Heart right ventricle (tissue), 16 donors: ENCODE data around the gene ZNF79. TPM values are rescaled to one million over a fixed set of nuclear protein-coding genes. Genes with fewer than 3 reads are reported as not detected.
"Not testable (repeated sequence)": the region's sequence is repeated elsewhere in the genome, so short reads cannot be mapped to it uniquely, and the experiment has no call there.

Experiments used
- ATAC-seq, 8 donors: fragments of 200-7000 bp; cut with Tn5 transposase; one replicate each; pipeline ENCODE4 v1.9.1; 2020; ENCODE audit warnings: mild to moderate bottlenecking in 8 of 8, moderate library complexity in 8 of 8, moderate number of reproducible peaks in 1 of 8
- DNase-seq, 2 donors: peaks; one replicate each; pipeline ENCODE4 v3.0.0-alpha.2; 2020
- H3K27ac ChIP-seq, 10 donors: fragments of 200-600 bp; sonication (generic) in 2 of 10; one replicate each; pipeline versions ENCODE4 v1.5.0 to v1.8.0; 2020 to 2022; ENCODE audit warnings: mild to moderate bottlenecking in 3 of 10
- H3K27me3 ChIP-seq, 7 donors: fragments of 200-600 bp; one replicate each; pipeline ENCODE4 v1.8.0; 2021 to 2022; ENCODE audit warnings: mild to moderate bottlenecking in 2 of 7
- H3K36me3 ChIP-seq, 9 donors: fragments of 200-600 bp; sonication (generic) in 1 of 9; one replicate each; pipeline versions ENCODE4 v1.5.0 to v1.8.0; 2020 to 2022; ENCODE audit warnings: mild to moderate bottlenecking in 2 of 9
- H3K4me1 ChIP-seq, 9 donors: fragments of 200-600 bp; sonication (generic) in 1 of 9; one replicate each; pipeline versions ENCODE4 v1.5.0 to v1.8.0; 2020 to 2022; ENCODE audit warnings: mild to moderate bottlenecking in 4 of 9
- H3K4me3 ChIP-seq, 10 donors: fragments of 200-600 bp; sonication (generic) in 2 of 10; one replicate each; pipeline versions ENCODE4 v1.5.0 to v1.8.0; 2020 to 2022; ENCODE audit warnings: mild to moderate bottlenecking in 7 of 10, moderate library complexity in 2 of 10
- H3K9me3 ChIP-seq, 11 donors: fragments of 200-600 bp in 10 of 11; sonication (generic) in 2 of 11; one replicate each; pipeline versions ENCODE4 v1.5.0 to v1.8.0; 2013 to 2022; ENCODE audit warnings: mild to moderate bottlenecking in 2 of 11, control low read depth in 1 of 11, moderate library complexity in 1 of 11
- CTCF ChIP-seq, 9 donors: fragments of 200-600 bp; sonication (generic) in 2 of 9; IDR thresholded peaks; one replicate each; pipeline versions ENCODE4 v1.5.0 to v1.8.0; 2021 to 2022; ENCODE audit warnings: antibody characterized with exemption in 9 of 9, mild to moderate bottlenecking in 5 of 9, moderate library complexity in 1 of 9
- WGBS, 2 donors: extraction: QIAGEN DNeasy Blood & Tissue Kit; methylation state at CpG; one replicate each; pipeline ENCODE4 v1.1.7; 2013; ENCODE audit warnings: inconsistent platforms in 1 of 2; 5-methylcytosine and 5-hydroxymethylcytosine counted together
- intact Hi-C, 10 donors: fragments of 100-400 bp; cut with DNase I; formaldehyde crosslinking; loops; one replicate each; pipeline versions ENCODE4 v1.11.1 to v1.14.2; 2022
- polyA plus RNA-seq, 2 donors: library from polyadenylated mRNA; stranded (reverse); fragments of 200-250 nt; gene quantifications; one replicate each; pipeline ENCODE4 v1.2.3, GENCODE V29; 2013
- total RNA-seq, 10 donors: library from RNA; stranded (reverse); fragmentation: NEBNext Ultra II Directional in 3 of 10; extraction: Animal tissue kit (Norgen Biotek cat#: 25700) in 3 of 10; gene quantifications; one replicate each; pipeline versions ENCODE4 v1.2.1 to v1.2.4, GENCODE V29; 2021 to 2023
- donor health status: Arrhythmogenic right ventricular cardiomyopathy.
- donor health status: ischemic (EF 13 %, LVEDD 7.1; RV severe dilation, severe dysfunction).
- donor health status: healthy with polysubstance abuse.
- donor health status: DM: no; HTN: yes; CAD: no.
- donor health status: DM: no; HTN: no; CAD: no.
- donor health status: ischemic (EF 25% LVEDD 6.9; RV normal size, moderate dysfunction).
- donor health status: ischemic (EF 25% LVEDD 5.7; RV mildly dilated, moderate dysfunction).
- donor health status: healthy.
- donor health status: DM: yes; HTN: yes; CAD: no.
- donor health status: Ischemic cardiomyopathy.
- donor health status: ischemic (EF 35%, LVEDD 5.7; RV mildly dilated, moderate dysfunction).
- donor health status: nonischemic (EF 11% LVEDD 7.7; RV severe dilation, severe dysfunction).
- donor health status: DM: yes; HTN: yes; CAD: no.
- donor health status: PGD.
- donor health status: ischemic (EF 29% LVEDD 5.4; RV normal size, mild dysfunction).
- donor health status: nonischemic (EF 23%, LVEDD 6.1; RV moderate dilation, normal function).

ZNF79 gene
- total and polyA plus RNA-seq, 12 donors: 2.1 to 8.3 (median 5.8) TPM

DNA sequence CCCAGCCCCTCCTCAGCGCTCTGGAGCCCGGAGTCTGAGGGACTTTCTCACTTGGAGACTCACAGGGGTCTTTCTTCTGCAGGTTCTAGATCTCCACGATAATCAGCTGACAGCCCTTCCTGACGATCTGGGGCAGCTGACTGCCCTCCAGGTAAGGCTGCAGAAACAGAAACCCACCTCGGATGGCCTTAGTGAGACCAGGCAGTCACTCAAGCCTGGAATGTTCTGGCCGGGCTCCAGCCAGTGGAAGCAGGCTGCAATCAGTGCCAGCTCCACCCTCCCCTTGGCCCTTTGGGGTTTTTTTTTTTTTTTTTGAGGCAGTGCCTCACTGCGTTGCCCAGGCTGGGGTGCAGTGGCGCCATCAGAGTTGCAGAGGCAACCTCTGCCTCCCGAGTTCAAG, 34.7 kb downstream of the ZNF79 start:
- Histone ChIP-seq H3K4me1 (peaks cover 0 to 31% (median 12%) of the 10 kb centered on the region in 9 donors), H3K4me3 (no peak overlapping the region), H3K27ac (peak overlapping the region in 3 of 10 donors; percentile 17 to 39 (median 18)), H3K9me3 (no peaks in the 10 kb centered on the region), H3K36me3 (peaks cover 0 to 94% (median 38%) of the 10 kb centered on the region in 9 donors), H3K27me3 (no peaks in the 10 kb centered on the region)
- 55 to 65% methylated on average over 9 of the region's 9 CpGs for WGBS, 2 donors
- intact Hi-C loops: no loop called here
- DNase-seq (peak; percentile 59 to 68), ATAC-seq (peak in 6 of 8 donors; percentile 34 to 61 (median 52))
- no peak for TF ChIP-seq CTCF (IDR thresholded peaks at IDR 0.05)

DNA sequence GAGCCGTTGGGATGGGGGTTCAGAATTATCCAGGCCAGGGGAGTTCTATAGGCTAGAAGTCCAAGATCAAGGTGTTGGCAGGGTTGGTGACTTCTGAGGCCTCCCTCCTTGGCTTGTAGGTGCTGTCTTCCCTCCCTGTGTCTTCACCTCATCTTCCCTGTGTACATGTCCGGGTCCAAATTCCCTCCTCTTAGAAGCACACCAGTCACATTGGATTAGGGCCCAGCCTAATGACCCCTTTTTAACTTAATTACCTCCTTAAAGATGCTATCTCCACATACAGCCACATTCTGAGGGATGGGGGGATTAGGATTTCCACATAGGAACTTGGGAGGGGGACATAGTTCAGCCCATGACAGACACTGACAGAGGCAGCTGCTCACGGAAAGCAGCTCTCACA, 39.2 kb downstream of the ZNF79 start:
- intact Hi-C loops: no loop called here
- 65 to 74% methylated on average over 3 of the region's 3 CpGs for WGBS, 2 donors
- Histone ChIP-seq H3K27me3 (no peaks in the 10 kb centered on the region), H3K4me3 (no peak overlapping the region), H3K27ac (peak overlapping the region in 8 of 10 donors; percentile 19 to 83 (median 64)), H3K4me1 (peaks cover 0 to 15% (median 4%) of the 10 kb centered on the region in 9 donors), H3K9me3 (no peaks in the 10 kb centered on the region), H3K36me3 (peaks cover 0 to 98% (median 47%) of the 10 kb centered on the region in 9 donors)
- TF ChIP-seq CTCF (IDR thresholded peaks at IDR 0.05): no peak
- ATAC-seq (peak in 1 of 8 donors; percentile 6), DNase-seq (no peak)

DNA sequence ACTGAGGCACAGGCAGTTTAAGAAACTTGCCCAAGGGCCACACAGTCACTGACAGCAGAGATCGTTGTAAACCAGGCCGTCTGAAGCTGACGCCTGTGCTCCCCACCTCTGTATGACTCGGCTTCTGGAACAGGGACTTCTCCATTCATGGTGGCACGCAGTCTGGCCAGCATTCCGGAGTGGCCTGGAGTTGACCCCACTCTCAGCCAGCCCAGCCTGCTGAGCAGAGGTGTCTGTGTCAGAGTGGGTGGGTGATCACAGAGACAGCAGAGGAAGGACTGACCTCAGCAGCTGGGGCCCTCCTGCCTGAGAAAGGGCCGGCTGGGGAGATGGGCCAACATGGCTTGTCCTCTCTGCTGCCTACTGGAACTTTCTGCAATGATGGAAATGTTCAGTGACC, 39.7 kb downstream of the ZNF79 start:
- peak; percentile 83 to 96 (median 90) for ATAC-seq
- DNase-seq: peak; percentile 55 to 61
- intact Hi-C loops: loop anchor here in 1 of 10 donors (2.0 kb wide), 1 partner anchor 29 kb away; no protein-coding TSS in a partner anchor

DNA sequence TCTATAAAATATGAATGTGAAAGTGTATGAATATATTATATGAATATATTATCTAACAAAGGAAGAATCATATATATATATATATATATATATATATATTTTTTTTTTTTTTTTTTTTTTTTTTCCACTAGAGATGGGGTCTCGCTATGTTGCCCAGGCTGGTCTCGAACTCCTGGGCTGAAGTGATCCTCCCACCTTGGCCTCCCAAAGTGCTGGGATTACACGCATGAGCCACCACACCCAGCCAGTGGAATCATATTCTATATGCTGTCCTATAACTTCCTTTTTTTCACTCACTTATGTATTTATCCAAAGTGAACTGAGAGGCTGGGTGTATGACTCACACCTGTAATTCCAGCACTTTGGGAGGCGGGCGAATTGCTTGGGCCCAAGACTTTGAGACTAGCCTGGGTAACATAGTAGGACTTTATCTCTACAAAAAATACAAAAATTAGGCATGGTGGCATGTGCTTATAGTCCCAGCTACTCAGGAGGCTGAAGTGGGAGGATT, 42.3 kb downstream of the ZNF79 start:
- 98 to 99% methylated on average over 5 of the region's 5 CpGs for WGBS, 2 donors
- intact Hi-C loops, H3K27me3 ChIP-seq, ATAC-seq, H3K4me3 ChIP-seq, H3K27ac ChIP-seq, H3K9me3 ChIP-seq, DNase-seq: not testable (repeated sequence)
- Histone ChIP-seq H3K36me3 (peaks cover 0 to 95% (median 31%) of the 10 kb centered on the region in 9 donors), H3K4me1 (peaks cover 0 to 14% (median 4%) of the 10 kb centered on the region in 9 donors)

More for the DNA sequence above, 39.7 kb downstream of the ZNF79 start:
- H3K27ac ChIP-seq: peak overlapping the region in 9 of 10 donors; percentile 10 to 83 (median 61)
- no peaks in the 10 kb centered on the region for H3K27me3 ChIP-seq
- TF ChIP-seq CTCF (IDR thresholded peaks at IDR 0.05): no peak
- peaks cover 0 to 98% (median 51%) of the 10 kb centered on the region in 9 donors for H3K36me3 ChIP-seq
- WGBS, 2 donors: 25 to 45% methylated on average over 7 of the region's 7 CpGs
- no peak overlapping the region for H3K4me3 ChIP-seq
- no peaks in the 10 kb centered on the region for H3K9me3 ChIP-seq
- H3K4me1 ChIP-seq: peaks cover 0 to 12% (median 4%) of the 10 kb centered on the region in 9 donors

GRCh38 chr9:127467621-127468020, 43.4 kb downstream of the ZNF79 start:
- H3K4me3 ChIP-seq: no peak overlapping the region
- H3K27me3 ChIP-seq: no peaks in the 10 kb centered on the region
- intact Hi-C loops: no loop called here
- H3K36me3 ChIP-seq: peaks cover 0 to 85% (median 20%) of the 10 kb centered on the region in 9 donors
- TF ChIP-seq CTCF (IDR thresholded peaks at IDR 0.05): no peak
- H3K27ac ChIP-seq: no peak overlapping the region
- ATAC-seq (no peak), DNase-seq (no peak)
- WGBS, 2 donors: 86 to 93% methylated on average over 14 of the region's 14 CpGs
- peaks cover 0 to 14% (median 4%) of the 10 kb centered on the region in 9 donors for H3K4me1 ChIP-seq
- H3K9me3 ChIP-seq: no peaks in the 10 kb centered on the region
